ENCODE results near the gene SPTB.

Gene SPTB

DNA sequence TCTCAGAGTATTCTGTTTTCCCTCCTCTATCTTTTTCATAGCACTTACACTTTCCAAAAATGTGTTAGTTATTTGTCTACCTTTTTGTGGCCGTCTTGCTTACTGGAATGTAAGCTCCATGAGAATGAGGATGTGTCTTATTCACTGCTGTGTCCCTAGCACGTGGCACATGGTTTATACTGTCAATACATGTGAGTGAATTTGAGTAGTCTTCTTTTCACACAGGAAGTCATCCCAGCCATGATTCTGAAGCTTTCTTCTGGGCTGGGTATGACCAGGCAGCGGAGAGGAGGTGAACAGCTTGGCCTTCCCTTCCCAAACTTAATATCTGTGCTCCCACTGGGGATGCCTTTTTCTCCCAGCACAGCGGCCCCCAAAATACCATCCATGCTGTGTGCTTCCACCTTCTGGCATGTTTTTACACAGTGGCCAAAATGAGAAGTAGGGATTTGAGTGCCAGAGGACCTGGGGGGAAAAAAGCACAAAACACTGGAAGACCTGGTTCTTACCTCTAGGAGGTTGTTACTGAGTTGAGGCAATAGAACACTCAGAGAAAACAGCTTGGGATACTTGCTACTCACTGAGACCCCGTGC lies 165.2 kb downstream of the SPTB start:
- POLR2A ChIA-PET: interaction anchor here (1.0 kb wide), 1 partner anchor 11 kb away, joined by 4 read pairs; no protein-coding TSS in a partner anchor

More for the DNA sequence above, 165.2 kb downstream of the SPTB start:
- Histone ChIP-seq H3K36me3 (ENCODE audit: control insufficient read depth in 2 of 2, insufficient read depth in 1 of 2, low read length in 2 of 2) (peaks cover 0 to 10% of the 10 kb centered on the region in 2 experiments; a peak in 1 of 3 replicates), H3K4me3 (ENCODE audit: low read depth, low read length) (no peak overlapping the region), H3K9me3 (ENCODE audit: control insufficient read depth, insufficient read depth, low read depth, low read length) (no peaks in the 10 kb centered on the region), H3K4me1 (ENCODE audit: control insufficient read depth, insufficient read depth, low read length) (0 out of 2 replicates have a peak, but pooled peaks cover 2% of the 10 kb centered on the region), H3K27ac (ENCODE audit: extremely low read depth, low read depth, low read length) (no peak overlapping the region)
- CTCF ChIA-PET: interaction anchor here (0.6 to 1.1 kb wide), 4 partner anchors 11 to 165 kb away, joined by 3 read pairs; partner anchors contain the start of gene SPTB
- TF ChIP-seq ZNF658 (tag by site-specific recombination; IDR thresholded peaks at IDR 0.05): no peak
- no peak for TF ChIP-seq HOXD13 (CRISPR knock-in tag; IDR thresholded peaks at IDR 0.05; ENCODE audit: borderline replicate concordance)
- no peak for TF ChIP-seq MZF1 (tag by site-specific recombination; IDR thresholded peaks at IDR 0.05; ENCODE audit: borderline replicate concordance)
- TF ChIP-seq, protein P1, sequence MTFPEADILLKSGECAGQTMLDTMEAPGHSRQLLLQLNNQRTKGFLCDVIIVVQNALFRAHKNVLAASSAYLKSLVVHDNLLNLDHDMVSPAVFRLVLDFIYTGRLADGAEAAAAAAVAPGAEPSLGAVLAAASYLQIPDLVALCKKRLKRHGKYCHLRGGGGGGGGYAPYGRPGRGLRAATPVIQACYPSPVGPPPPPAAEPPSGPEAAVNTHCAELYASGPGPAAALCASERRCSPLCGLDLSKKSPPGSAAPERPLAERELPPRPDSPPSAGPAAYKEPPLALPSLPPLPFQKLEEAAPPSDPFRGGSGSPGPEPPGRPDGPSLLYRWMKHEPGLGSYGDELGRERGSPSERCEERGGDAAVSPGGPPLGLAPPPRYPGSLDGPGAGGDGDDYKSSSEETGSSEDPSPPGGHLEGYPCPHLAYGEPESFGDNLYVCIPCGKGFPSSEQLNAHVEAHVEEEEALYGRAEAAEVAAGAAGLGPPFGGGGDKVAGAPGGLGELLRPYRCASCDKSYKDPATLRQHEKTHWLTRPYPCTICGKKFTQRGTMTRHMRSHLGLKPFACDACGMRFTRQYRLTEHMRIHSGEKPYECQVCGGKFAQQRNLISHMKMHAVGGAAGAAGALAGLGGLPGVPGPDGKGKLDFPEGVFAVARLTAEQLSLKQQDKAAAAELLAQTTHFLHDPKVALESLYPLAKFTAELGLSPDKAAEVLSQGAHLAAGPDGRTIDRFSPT (tag by site-specific recombination; IDR thresholded peaks at IDR 0.05): no peak
- TF ChIP-seq, protein P2, sequence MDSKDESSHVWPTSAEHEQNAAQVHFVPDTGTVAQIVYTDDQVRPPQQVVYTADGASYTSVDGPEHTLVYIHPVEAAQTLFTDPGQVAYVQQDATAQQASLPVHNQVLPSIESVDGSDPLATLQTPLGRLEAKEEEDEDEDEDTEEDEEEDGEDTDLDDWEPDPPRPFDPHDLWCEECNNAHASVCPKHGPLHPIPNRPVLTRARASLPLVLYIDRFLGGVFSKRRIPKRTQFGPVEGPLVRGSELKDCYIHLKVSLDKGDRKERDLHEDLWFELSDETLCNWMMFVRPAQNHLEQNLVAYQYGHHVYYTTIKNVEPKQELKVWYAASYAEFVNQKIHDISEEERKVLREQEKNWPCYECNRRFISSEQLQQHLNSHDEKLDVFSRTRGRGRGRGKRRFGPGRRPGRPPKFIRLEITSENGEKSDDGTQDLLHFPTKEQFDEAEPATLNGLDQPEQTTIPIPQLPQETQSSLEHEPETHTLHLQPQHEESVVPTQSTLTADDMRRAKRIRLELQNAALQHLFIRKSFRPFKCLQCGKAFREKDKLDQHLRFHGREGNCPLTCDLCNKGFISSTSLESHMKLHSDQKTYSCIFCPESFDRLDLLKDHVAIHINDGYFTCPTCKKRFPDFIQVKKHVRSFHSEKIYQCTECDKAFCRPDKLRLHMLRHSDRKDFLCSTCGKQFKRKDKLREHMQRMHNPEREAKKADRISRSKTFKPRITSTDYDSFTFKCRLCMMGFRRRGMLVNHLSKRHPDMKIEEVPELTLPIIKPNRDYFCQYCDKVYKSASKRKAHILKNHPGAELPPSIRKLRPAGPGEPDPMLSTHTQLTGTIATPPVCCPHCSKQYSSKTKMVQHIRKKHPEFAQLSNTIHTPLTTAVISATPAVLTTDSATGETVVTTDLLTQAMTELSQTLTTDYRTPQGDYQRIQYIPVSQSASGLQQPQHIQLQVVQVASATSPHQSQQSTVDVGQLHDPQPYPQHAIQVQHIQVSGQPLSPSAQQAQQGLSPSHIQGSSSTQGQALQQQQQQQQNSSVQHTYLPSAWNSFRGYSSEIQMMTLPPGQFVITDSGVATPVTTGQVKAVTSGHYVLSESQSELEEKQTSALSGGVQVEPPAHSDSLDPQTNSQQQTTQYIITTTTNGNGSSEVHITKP (tag by site-specific recombination; IDR thresholded peaks at IDR 0.05): no peak
- TF ChIP-seq, protein P3, sequence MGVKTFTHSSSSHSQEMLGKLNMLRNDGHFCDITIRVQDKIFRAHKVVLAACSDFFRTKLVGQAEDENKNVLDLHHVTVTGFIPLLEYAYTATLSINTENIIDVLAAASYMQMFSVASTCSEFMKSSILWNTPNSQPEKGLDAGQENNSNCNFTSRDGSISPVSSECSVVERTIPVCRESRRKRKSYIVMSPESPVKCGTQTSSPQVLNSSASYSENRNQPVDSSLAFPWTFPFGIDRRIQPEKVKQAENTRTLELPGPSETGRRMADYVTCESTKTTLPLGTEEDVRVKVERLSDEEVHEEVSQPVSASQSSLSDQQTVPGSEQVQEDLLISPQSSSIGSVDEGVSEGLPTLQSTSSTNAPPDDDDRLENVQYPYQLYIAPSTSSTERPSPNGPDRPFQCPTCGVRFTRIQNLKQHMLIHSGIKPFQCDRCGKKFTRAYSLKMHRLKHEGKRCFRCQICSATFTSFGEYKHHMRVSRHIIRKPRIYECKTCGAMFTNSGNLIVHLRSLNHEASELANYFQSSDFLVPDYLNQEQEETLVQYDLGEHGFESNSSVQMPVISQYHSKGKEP (tag by site-specific recombination; IDR thresholded peaks at IDR 0.05): no peak
- no peak for TF ChIP-seq ZBTB48 (tag by site-specific recombination; IDR thresholded peaks at IDR 0.05)
- TF ChIP-seq ZNF654 (tag by site-specific recombination; IDR thresholded peaks at IDR 0.05; ENCODE audit: low read depth): no peak
- TF ChIP-seq ZNF837 (tag by site-specific recombination; IDR thresholded peaks at IDR 0.05): no peak
- TF ChIP-seq, protein P4, sequence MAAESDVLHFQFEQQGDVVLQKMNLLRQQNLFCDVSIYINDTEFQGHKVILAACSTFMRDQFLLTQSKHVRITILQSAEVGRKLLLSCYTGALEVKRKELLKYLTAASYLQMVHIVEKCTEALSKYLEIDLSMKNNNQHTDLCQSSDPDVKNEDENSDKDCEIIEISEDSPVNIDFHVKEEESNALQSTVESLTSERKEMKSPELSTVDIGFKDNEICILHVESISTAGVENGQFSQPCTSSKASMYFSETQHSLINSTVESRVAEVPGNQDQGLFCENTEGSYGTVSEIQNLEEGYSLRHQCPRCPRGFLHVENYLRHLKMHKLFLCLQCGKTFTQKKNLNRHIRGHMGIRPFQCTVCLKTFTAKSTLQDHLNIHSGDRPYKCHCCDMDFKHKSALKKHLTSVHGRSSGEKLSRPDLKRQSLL (tag by site-specific recombination; IDR thresholded peaks at IDR 0.05): no peak
- TF ChIP-seq, protein P5, sequence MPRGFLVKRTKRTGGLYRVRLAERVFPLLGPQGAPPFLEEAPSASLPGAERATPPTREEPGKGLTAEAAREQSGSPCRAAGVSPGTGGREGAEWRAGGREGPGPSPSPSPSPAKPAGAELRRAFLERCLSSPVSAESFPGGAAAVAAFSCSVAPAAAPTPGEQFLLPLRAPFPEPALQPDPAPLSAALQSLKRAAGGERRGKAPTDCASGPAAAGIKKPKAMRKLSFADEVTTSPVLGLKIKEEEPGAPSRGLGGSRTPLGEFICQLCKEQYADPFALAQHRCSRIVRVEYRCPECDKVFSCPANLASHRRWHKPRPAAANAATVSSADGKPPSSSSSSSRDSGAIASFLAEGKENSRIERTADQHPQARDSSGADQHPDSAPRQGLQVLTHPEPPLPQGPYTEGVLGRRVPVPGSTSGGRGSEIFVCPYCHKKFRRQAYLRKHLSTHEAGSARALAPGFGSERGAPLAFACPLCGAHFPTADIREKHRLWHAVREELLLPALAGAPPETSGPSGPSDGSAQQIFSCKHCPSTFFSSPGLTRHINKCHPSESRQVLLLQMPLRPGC (tag by site-specific recombination; IDR thresholded peaks at IDR 0.05): no peak
- TF ChIP-seq, protein P6, sequence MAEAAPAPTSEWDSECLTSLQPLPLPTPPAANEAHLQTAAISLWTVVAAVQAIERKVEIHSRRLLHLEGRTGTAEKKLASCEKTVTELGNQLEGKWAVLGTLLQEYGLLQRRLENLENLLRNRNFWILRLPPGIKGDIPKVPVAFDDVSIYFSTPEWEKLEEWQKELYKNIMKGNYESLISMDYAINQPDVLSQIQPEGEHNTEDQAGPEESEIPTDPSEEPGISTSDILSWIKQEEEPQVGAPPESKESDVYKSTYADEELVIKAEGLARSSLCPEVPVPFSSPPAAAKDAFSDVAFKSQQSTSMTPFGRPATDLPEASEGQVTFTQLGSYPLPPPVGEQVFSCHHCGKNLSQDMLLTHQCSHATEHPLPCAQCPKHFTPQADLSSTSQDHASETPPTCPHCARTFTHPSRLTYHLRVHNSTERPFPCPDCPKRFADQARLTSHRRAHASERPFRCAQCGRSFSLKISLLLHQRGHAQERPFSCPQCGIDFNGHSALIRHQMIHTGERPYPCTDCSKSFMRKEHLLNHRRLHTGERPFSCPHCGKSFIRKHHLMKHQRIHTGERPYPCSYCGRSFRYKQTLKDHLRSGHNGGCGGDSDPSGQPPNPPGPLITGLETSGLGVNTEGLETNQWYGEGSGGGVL (tag by site-specific recombination; IDR thresholded peaks at IDR 0.05): no peak
- no peak for TF ChIP-seq ZFP69B (tag by site-specific recombination; IDR thresholded peaks at IDR 0.05)

Measured in HEK293 (cell line).